ENCODE data around the gene CLPTM1L.

- no peak for TF ChIP-seq CTCF (IDR thresholded peaks at IDR 0.05)
- TF ChIP-seq POLR2A (IDR thresholded peaks at IDR 0.05): no peak
Observed at GRCh38 chr5:1270426-1270825, 74.5 kb downstream of the CLPTM1L start.

Measured in sigmoid colon (tissue), 3 donors.